ENCODE results near the gene ATF7.

ATF7 gene

DNA sequence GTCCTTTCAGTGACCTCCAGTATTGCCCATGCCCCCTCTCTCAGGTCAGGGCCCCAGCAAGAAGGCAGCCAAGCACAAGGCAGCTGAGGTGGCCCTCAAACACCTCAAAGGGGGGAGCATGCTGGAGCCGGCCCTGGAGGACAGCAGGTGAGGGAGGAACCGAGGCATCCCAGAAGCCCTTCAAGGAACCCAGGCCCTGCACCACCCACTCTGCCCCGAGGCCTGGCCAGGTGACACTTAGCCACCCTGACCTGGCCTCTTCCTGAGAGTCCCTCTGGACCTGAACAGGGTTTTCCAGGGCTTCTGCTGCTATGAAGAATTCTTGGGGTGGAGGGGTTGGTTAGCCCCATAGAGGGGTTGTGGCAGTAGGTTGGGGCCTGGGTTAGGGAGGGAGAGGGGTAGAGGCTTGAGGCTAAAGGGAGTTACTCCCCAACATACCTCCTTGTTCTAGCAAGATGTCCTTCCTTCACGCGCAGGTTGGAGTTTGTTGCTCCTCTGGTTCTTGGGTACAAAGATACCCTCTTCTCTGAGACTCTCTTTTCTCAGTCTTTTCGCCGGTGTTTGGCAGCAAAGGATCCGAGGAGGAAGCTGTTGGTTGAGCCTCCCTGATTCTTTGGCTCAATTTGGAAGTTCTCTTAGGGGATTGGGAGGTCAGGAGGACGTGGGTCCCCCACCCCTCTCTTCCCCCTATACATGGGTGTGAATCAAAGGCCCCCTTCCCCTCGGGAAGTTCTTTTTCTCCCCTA, 123.0 kb downstream of the ATF7 start:
- DNase-seq (ENCODE audit: low read depth) = no peak
- TF ChIP-seq, protein P1, sequence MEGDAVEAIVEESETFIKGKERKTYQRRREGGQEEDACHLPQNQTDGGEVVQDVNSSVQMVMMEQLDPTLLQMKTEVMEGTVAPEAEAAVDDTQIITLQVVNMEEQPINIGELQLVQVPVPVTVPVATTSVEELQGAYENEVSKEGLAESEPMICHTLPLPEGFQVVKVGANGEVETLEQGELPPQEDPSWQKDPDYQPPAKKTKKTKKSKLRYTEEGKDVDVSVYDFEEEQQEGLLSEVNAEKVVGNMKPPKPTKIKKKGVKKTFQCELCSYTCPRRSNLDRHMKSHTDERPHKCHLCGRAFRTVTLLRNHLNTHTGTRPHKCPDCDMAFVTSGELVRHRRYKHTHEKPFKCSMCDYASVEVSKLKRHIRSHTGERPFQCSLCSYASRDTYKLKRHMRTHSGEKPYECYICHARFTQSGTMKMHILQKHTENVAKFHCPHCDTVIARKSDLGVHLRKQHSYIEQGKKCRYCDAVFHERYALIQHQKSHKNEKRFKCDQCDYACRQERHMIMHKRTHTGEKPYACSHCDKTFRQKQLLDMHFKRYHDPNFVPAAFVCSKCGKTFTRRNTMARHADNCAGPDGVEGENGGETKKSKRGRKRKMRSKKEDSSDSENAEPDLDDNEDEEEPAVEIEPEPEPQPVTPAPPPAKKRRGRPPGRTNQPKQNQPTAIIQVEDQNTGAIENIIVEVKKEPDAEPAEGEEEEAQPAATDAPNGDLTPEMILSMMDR (conservative IDR thresholded peaks at IDR 0.05; ENCODE audit: low read depth, low read length) = no peak
- H3K4me3 ChIP-seq (ENCODE audit: low read length) = no peak overlapping the region

DNA sequence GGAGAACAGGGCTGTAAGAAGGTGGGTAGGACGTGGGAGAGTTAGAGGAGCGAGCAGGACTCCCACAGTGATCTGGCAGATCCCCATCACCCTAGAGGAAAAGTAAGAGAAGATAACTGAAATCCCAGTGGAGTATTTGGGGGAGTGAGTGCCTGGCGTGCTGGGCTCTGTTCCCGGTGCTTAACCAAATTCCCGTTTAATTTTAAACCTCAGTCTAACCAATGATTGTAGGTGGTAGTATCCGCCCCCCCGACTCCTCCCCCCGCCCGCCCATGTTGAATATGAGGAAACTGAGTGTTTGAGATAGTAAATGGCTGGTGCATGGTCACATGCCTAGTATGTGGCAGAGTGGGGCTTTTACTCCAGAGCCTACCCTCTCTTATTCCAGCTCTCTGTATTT, 123.9 kb downstream of the ATF7 start:
- peak overlapping the region; percentile 78 for H3K4me3 ChIP-seq (ENCODE audit: low read length)
- DNase-seq (ENCODE audit: low read depth) = no peak
- TF ChIP-seq, protein P1 (conservative IDR thresholded peaks at IDR 0.05; ENCODE audit: low read depth, low read length) = no peak

DNA sequence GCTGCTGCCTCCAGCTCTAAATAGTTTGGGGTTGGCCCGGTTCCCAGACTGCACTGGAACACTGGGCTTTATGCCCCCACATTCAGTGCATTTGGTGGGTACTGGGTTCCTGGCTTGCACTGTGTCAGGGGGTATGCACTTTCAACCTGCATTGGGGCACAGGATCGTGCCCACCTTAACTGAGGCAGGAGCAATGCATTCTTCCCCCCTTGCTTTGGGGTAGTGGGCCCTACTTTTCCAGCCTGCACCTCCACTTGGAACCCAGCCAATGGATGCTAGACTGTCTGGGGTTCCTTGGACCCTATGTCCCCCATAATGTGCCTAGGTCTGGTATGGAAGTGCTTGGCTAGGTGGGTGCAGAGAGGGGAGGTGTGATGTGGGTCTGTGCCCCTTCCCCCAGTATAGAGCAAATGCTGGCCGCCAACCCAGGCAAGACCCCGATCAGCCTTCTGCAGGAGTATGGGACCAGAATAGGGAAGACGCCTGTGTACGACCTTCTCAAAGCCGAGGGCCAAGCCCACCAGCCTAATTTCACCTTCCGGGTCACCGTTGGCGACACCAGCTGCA, 124.5 kb downstream of the ATF7 start:
- TF ChIP-seq, protein P1 (conservative IDR thresholded peaks at IDR 0.05; ENCODE audit: low read depth, low read length) = no peak
- peak overlapping the region; percentile 78 for H3K4me3 ChIP-seq (ENCODE audit: low read length)
- no peak for DNase-seq (ENCODE audit: low read depth)

DNA sequence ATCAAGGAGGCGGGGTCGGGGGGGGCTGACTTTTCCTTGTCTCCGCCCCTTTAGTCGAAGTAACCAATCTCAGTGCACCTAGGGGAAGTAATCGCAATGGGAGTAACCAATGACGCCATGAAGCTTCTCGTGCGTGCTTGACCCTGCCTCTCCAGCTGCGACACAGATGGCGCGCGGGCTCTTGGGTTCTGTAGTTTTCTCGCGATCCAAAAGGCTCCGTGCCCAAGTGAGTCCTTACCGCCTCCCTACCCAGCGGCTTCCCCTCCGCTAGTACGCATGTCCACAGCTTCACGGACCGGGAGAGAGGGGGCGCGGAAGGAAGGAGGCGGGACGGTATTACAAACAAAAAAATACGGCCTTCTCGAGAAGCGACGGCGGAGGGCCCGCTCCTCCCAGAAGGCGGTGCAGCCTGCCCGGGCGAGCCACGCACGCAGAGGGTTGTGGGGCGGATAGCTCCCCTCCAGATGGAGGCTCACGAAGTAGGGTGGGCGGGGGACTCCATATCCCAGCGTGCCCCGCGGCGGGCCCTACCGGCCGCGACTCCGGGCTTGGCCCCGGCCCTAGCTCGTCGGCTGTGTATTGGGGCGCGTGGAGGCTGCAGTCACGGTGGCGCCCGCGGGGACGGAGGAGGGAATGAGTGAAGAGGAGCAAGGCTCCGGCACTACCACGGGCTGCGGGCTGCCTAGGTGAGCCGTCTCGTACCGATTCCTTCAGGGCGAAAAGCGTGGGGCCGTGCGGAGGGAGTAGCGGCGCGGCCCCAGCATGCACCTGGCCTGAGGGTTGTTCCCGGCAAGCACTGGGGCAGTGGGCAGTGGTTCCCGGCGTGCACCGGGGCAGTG, 125.2 kb downstream of the ATF7 start, which contains the start of gene TARBP2:
Gene TARBP2, plus strand, starts transcription at position 508 of the 839 bp plus-strand sequence. Its CDS starts 126 bp downstream, at position 634.
- TF ChIP-seq, protein P1 (conservative IDR thresholded peaks at IDR 0.05; ENCODE audit: low read depth, low read length) = no peak
- peak; percentile 99 for DNase-seq (ENCODE audit: low read depth)
- peak within 1 kb of the TSS; percentile 78 for H3K4me3 ChIP-seq (ENCODE audit: low read length)

DNA sequence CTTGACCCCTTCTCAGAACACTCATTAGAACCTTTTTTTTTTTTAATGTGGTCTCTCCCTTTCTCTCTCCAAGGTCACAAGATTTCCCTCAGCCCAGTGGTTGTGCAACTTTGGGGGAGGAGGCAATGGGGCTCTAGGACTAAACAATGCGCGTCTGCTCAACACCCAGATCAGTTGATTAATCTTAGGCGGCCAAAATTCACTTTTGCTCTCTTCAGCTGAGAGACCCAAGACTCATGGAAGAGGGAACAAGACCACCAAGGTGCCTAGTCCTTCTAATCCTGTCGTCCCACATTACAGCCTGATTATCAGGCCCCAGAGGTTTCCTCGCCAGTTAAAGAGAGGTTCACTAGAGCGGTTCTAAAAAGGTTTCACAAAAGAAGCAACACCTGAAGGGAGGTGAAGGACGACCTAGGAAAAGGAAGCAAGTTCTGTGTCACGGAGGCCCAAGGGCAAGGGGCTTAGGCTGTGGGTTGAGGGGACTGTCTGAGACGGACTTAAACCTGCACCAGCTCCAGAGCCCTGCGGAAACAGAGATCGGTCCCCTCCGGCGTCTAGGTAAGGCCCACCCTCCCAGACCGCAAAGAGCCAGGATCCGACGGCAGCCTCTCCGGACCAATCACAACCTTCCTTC, 125.9 kb downstream of the ATF7 start:
- DNase-seq (ENCODE audit: low read depth) = peak; percentile 54
- TF ChIP-seq, protein P1 (conservative IDR thresholded peaks at IDR 0.05; ENCODE audit: low read depth, low read length) = no peak
- H3K4me3 ChIP-seq (ENCODE audit: low read length) = peak overlapping the region; percentile 78

DNA sequence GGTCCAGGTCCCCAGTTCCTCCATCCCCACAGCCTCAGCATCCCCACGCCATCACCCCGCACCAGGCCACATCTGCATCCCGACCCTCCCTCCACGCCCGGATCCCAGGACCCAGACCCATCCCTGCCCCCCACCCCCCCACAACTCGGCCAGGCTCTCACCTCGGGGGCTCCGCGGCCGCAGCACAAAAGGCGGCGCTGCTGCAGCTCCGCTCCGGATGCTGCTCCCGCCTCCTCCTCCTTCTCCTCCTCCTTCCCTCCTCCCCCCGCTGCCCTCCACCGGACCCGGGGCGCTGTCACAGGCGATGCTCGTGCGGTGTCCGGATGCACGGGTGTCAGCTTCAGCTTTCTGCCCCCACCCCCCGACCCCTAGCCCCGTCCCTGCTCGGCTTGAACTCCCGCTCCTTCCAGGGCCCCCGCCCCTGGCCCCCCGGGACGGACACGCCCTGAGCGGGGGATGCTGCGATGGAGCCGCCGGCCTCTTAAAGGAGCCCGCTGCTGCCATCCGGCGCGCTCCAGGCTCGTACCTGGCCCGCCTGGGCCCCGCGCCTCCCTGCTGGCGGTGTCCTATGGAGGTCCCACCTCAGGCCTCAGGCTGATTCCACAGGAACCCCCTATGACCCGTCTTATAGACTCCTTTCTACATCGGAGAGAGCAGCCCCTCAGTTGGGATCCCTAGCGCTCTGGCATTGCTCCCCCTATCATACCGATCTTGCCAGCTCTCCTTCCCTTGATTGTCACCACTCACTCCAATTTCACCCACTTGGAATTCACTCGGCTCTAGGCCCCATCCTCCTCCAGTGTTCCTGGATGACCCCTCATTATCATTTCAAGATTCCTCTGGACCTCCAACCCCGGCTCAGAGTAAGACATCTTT, 126.7 kb downstream of the ATF7 start, which contains the start of gene MAP3K12:
Gene MAP3K12, minus strand, starts transcription at position 193 of the 876 bp plus-strand sequence. CDS start 12,067 bp downstream, outside the sequence.
- no peak for DNase-seq (ENCODE audit: low read depth)
- TF ChIP-seq, protein P1 (conservative IDR thresholded peaks at IDR 0.05; ENCODE audit: low read depth, low read length) = peak; percentile 8
- H3K4me3 ChIP-seq (ENCODE audit: low read length) = peak within 1 kb of the TSS; percentile 78

Measured in retinal pigment epithelial cell (primary cell).